ENCODE results near the gene CST8.
"Not testable (repeated sequence)": the region's sequence is repeated elsewhere in the genome, so short reads cannot be mapped to it uniquely, and the experiment has no call there.

The CST8 gene

GRCh38 chr20:23490817-23491216, at the start of gene CST8:
Gene CST8, plus strand, starts transcription at chr20:23491117. Its CDS starts 551 bp downstream, at chr20:23491668.
- no peak for DNase-seq (ENCODE audit: low read depth)

GRCh38 chr20:23441850-23442313, 49.0 kb upstream of the CST8 start:
- peak; percentile 40 for DNase-seq (ENCODE audit: low read depth)

- DNase-seq (ENCODE audit: low read depth): no peak
These were observed 48.5 kb upstream of the CST8 start for GRCh38 chr20:23442436-23442835.

GRCh38 chr20:23444859-23445258, 46.1 kb upstream of the CST8 start:
- DNase-seq (ENCODE audit: low read depth): no peak

- DNase-seq (ENCODE audit: low read depth): peak; percentile 56
These were observed 45.2 kb upstream of the CST8 start for GRCh38 chr20:23445596-23446217.

- DNase-seq (ENCODE audit: low read depth): no peak
These were observed 44.4 kb upstream of the CST8 start for GRCh38 chr20:23446505-23446904.

GRCh38 chr20:23448167-23448566, 42.8 kb upstream of the CST8 start:
- no peak for DNase-seq (ENCODE audit: low read depth)

- no peak for DNase-seq (ENCODE audit: low read depth)
These were observed 41.5 kb upstream of the CST8 start for GRCh38 chr20:23449421-23449820.

GRCh38 chr20:23450877-23451276, 40.0 kb upstream of the CST8 start:
- no peak for DNase-seq (ENCODE audit: low read depth)

GRCh38 chr20:23451956-23452487, 38.9 kb upstream of the CST8 start:
- no peak for DNase-seq (ENCODE audit: low read depth)

GRCh38 chr20:23452776-23453175, 38.1 kb upstream of the CST8 start, which contains the start of gene CST11:
Gene CST11, minus strand, starts transcription at chr20:23452876. Its CDS starts 65 bp downstream, at chr20:23452811.
- no peak for DNase-seq (ENCODE audit: low read depth)

GRCh38 chr20:23453549-23454543, 37.1 kb upstream of the CST8 start:
- DNase-seq (ENCODE audit: low read depth): no peak

- DNase-seq (ENCODE audit: low read depth): no peak
These were observed 36.1 kb upstream of the CST8 start for GRCh38 chr20:23454816-23455215.

- DNase-seq (ENCODE audit: low read depth): no peak
These were observed 35.3 kb upstream of the CST8 start for GRCh38 chr20:23455639-23456038.

GRCh38 chr20:23456409-23456808, 34.5 kb upstream of the CST8 start:
- DNase-seq (ENCODE audit: low read depth): no peak

- DNase-seq (ENCODE audit: low read depth): no peak
These were observed 34.0 kb upstream of the CST8 start for GRCh38 chr20:23456873-23457272.

- no peak for DNase-seq (ENCODE audit: low read depth)
These were observed 31.3 kb upstream of the CST8 start for GRCh38 chr20:23459461-23460150.

GRCh38 chr20:23461180-23461579, 29.7 kb upstream of the CST8 start:
- no peak for DNase-seq (ENCODE audit: low read depth)

GRCh38 chr20:23466961-23467360, 24.0 kb upstream of the CST8 start:
- not testable (repeated sequence) for DNase-seq (ENCODE audit: low read depth)

- DNase-seq (ENCODE audit: low read depth): not testable (repeated sequence)
These were observed 18.6 kb upstream of the CST8 start for GRCh38 chr20:23472306-23472705.

- not testable (repeated sequence) for DNase-seq (ENCODE audit: low read depth)
These were observed 17.6 kb upstream of the CST8 start for GRCh38 chr20:23473293-23473692.

GRCh38 chr20:23475395-23475794, 15.5 kb upstream of the CST8 start:
- DNase-seq (ENCODE audit: low read depth): no peak

Measured in GM04504 (cell line).